HG03097 (cell line): ENCODE measurements around the gene KRT72.

Source experiments
- ATAC-seq: cut with Tn5 transposase; IDR thresholded peaks from one replicate; pipeline ENCODE4 v1.9.1; 2021; ENCODE audit not compliant: unreplicated experiment, low FRiP score

The KRT72 gene

DNA sequence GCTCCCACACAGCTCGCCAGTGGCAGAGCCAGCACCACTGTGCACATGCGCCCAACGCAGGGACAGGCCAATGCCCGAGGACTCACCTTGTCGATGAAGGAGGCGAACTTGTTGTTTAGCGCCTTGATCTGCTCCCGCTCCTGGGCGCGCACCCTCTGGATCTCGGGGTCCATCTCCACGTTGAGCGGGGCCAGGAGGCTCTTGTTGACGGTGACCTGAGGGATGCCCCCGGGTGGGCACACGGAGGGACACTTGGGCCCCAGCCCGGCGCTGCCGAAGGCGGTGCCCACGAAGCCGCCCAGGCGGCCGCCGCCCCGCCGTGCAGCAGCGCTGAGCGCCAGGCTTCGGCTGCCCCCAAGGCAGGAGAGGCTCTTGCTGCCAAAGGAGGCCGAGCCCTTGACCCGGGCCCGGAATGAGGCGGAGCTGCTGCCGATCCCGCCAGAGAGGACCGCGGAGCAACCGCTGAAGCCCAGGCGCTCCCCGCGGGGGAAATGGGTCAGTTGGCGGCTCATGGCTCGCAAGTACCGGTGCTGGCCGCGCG, at the start of gene KRT72:
TSS of gene KRT72 (minus strand) at position 523 of the 541 bp plus-strand sequence. CDS start at position 512, 11 bp downstream.
- ATAC-seq: no peak

DNA sequence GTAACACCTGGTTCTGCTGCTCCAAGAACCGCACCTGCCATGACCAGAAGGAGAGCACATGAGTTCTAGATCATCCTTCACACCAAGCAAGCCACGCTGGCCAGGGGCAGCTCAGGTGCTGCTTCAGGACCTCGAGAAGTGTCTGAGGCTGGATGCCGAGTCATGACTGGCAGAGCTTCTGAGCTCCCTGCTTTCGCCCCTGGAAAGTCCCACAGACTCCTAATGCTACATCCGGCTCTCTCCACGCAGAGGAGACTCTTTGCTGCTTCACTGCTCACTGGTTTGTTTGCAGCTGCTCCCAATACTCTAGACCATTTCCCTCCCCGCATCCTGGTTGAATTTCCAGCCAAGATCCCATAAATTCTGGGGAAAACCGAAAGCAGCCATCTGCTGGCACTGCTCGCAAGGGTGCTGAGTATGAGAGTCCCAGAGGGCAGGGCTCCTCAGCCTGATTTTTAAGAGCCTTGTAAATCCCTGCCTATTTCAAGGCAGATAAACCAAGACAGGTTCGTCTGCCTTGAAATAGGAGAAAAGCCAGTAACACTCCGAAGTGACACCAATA, 49.3 kb upstream of the KRT72 start:
- no peak for ATAC-seq

GRCh38 chr12:52649066-52649465, 47.8 kb upstream of the KRT72 start:
- no peak for ATAC-seq

DNA sequence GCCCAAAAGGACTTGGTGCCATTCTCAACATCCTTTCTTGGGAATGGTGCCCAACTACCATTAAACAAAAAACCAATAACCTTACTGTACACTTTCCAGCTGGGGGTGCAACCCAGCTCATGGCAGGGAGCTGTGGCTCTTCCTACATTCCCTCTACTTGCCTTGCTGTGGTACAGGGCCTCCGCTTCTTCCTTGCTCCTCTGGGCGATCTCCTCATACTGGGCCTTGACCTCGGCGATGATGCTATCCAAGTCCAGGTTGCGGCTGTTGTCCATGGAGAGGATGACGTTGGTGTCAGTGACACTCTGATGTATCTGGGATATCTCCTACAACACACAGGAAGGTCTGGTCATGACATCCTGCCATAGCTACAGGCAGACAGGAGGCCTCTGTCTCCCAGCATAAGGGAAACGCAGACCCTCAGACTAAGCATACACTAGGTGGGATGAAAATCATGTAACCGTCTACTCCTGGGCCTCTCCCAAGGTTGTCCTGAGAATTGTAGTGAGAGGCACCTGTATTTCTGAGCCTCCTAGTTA, 46.8 kb upstream of the KRT72 start:
- no peak for ATAC-seq

- no peak for ATAC-seq
Measured at GRCh38 chr12:52647601-52648000, 46.3 kb upstream of the KRT72 start.

GRCh38 chr12:52646613-52647012, 45.4 kb upstream of the KRT72 start:
- no peak for ATAC-seq

GRCh38 chr12:52645982-52646381, 44.7 kb upstream of the KRT72 start:
- ATAC-seq: no peak

DNA sequence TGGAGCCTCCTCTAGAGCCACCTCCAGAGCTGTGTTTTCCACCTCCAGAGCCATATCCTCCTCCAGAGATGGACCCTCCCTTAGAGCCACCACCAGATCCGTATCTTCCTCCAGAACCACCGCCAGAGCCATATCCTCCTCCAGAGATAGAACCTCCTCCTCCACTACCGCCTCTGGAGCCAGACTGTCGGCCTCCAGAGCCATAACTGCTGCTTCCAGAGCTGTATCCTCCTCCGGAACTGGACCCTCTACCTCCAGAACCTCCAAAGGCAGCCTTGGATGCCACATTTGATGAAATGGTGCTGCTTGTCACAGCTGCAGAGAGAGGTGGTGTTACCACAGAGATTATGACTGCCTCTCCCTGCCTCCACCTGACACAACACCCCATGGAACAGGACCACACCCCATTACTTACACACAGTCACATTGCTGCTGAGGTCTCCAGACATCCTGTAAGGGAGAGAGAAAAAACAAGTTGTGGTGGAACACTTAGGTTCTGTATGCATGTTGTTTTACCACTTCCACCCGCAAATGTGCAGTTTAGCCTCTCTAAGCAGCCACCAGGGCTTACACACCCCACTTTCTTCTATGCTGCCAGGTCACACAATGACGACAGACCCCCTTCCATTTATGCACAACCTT, 44.0 kb upstream of the KRT72 start:
- no peak for ATAC-seq

- ATAC-seq: no peak
Measured at GRCh38 chr12:52644078-52644415, 42.8 kb upstream of the KRT72 start.

- ATAC-seq: no peak
Measured at GRCh38 chr12:52643233-52644077, 42.2 kb upstream of the KRT72 start.

DNA sequence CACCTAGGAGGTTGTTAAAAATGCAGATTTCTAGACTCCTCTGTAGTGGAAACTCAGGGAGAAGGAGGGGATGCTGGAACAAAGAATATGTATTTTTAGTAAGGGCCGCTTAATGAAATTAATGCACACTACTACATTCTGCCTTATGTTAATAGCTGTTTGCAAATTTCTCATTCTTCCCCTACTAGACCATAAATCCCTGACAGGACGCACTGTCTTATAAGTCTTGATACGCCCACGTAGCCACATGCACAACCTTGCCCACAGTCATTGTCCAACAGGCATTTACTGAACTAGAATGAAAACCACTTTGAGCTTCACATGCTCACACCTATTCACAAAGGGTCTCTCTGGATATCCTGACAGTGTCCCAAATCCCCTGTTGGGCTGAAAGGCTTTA, 40.2 kb upstream of the KRT72 start:
- ATAC-seq: no peak

- no peak for ATAC-seq
Measured at GRCh38 chr12:52637299-52637698, 36.0 kb upstream of the KRT72 start.

GRCh38 chr12:52636592-52637258, 35.5 kb upstream of the KRT72 start:
- no peak for ATAC-seq

DNA sequence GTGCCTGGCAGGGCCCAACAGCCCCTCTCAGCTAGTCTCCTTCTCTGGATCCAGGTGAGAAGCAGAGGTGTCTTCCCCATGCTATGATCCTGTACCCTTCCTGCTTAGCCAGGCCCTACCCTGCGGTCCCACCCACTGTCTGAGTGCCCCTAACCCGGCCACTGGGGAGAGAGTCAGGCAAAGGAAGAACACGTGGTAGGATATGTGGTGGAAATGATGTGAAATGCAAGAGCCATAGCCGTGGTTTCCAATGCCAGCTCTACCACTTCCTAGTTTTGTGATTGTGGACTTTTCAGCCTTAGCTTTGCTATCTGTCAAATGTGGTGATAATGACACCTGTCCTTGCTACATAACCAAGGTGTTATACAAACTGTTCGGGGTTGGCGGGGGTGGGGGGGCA, 34.9 kb upstream of the KRT72 start:
- no peak for ATAC-seq

- ATAC-seq: no peak
Measured at GRCh38 chr12:52634266-52635056, 33.2 kb upstream of the KRT72 start.

- no peak for ATAC-seq
Measured at GRCh38 chr12:52633383-52633782, 32.1 kb upstream of the KRT72 start.

DNA sequence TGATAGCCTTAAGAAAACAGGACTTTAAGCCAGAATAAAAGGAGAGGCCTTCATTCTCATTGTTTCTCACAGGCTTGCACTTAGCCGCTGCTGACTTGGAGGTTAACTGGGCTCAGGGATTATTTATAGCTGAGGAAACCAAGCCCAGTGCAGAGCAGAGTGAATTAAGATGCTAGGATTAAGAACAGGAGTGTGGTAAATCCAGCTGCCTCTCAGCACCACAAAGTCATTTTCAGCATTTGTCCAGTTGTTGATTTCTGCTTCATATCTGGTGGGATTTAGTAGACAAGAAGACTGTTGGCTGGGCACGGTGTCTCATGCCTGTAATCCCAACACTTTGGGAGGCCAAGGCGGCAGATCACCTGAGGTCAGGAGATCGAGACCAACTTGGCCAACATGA, 31.4 kb upstream of the KRT72 start:
- no peak for ATAC-seq

DNA sequence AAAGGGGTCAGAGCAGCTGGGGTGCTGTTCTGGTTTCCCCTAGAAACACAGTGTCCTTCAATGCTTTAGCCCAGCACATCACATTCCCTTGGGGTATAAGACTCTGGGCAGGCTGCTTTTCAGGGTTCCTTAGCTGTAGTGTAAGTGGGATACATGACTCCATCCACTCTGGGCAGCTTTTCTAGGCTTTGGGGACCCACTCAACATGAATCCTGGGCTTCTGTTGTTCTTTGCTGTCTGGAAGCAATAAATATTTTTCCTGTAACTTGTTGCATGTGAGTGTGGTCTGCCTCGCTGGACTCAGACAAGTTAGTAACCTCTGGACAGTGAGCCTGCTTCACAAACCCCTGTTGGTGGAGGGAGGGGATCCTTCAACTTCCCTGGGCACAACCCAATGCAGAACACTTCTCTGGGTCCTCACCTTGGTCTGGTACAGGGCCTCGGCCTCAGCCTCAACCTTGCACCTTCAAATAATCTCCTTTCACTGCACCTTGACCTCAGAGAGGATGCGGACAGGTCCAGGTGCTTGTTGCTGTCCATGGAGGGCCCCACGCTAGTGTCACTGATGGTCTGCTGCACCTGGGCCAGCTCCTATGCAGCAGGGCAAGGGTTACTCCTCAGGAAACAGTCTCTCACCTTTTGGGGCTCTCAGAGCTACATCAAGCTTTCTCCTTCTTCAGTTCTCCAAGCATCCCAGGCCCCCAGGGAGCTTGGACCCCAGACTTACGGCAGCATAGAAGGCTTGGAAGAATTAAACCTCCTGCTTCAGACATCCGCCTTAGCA, 30.6 kb upstream of the KRT72 start:
- no peak for ATAC-seq

DNA sequence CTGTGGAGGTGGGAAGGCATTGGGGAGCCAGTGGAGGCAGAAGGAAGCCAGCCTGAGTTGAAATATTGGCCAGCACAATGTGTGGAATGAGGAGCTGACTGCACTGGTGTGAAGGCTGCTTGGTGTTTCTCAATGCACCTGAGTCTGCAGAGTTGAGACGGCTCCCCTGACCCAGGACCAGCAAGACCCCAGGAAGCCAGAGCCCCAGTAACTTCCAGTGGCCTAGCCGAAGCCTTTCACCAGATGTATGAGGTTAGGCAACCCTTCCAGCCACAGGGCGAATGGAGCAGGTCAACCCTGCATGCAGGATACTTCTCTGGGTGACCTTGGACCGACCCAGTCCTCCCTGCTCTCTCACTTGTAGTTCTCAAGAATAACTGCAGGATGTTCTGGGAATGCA, 30.0 kb upstream of the KRT72 start:
- ATAC-seq: no peak
